ENCODE measurements around the gene DPP9. TPM values are rescaled to one million over a fixed set of nuclear protein-coding genes. Genes with fewer than 3 reads are reported as not detected.
"Not testable (repeated sequence)": the region's sequence is repeated elsewhere in the genome, so short reads cannot be mapped to it uniquely, and the experiment has no call there.

DPP9 gene
- total and polyA plus RNA-seq, 2 of the 4 experiments (the other 2 are of a cell fraction) = 12.4 to 33.0 TPM

DNA sequence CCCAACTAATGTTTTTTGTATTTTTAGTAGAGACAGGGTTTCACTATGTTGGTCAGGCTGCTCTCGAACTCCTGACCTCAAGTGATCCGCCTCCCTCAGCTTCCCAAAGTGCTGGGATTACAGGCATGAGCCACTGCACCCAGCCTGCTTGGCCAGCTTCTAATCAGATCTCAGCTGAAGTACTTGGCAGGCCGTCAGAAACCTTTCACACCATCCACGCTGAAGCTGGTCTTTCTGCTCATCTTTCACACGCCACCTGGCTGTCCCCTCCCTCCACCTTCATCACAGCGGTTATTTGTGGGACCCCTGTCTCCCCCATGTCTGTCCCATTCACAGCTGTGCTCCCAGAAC, 8.5 kb downstream of the DPP9 start:
- H4K20me1 ChIP-seq (ENCODE audit: insufficient read depth, low read length); H2AK9ac ChIP-seq (replicated peaks; ENCODE audit: low read depth, low read length, poor library complexity); H3K9ac ChIP-seq (ENCODE audit: low read depth, low read length); dilution Hi-C loops (cut with HindIII; ENCODE audit: low sequenced_read_pairs, unreplicated experiment); H3K27me3 ChIP-seq (ENCODE audit: control insufficient read depth, insufficient read depth, low read length); ATAC-seq (ENCODE audit: low read depth); H3K4me3 ChIP-seq (ENCODE audit: insufficient read depth, low read depth, low read length); H3K4ac ChIP-seq (ENCODE audit: low read depth, low read length); H4K91ac ChIP-seq (ENCODE audit: insufficient read depth, low read depth, low read length); intact Hi-C loops (cut with micrococcal nuclease); H3K23ac ChIP-seq (ENCODE audit: low read depth, low read length); H2BK20ac ChIP-seq (ENCODE audit: low read depth, low read length); H3K9me1 ChIP-seq (ENCODE audit: insufficient read depth, low read length); in situ Hi-C loops (cut with MboI; ENCODE audit: low sequenced_read_pairs); H3K56ac ChIP-seq (ENCODE audit: extremely low read depth, insufficient read depth, low read length); CTCF ChIA-PET; POLR2A ChIA-PET (ENCODE audit: unreplicated experiment); BruUV-seq (replicated peaks); H3K18ac ChIP-seq (ENCODE audit: low read depth, low read length); H2AFZ ChIP-seq (replicated peaks; ENCODE audit: low read length, poor library complexity); H4K8ac ChIP-seq (ENCODE audit: low read depth in 2 of 2, low read length in 2 of 2); H3K14ac ChIP-seq (replicated peaks; ENCODE audit: low read depth, low read length); H3K4me2 ChIP-seq (ENCODE audit: low read depth, low read length); DNase-seq; H3K9me3 ChIP-seq (ENCODE audit: control insufficient read depth, insufficient read depth, low read length); H3K27ac ChIP-seq (ENCODE audit: insufficient read depth, low read length); H2BK15ac ChIP-seq (ENCODE audit: low read depth, low read length); H2BK120ac ChIP-seq (ENCODE audit: low read depth, low read length): not testable (repeated sequence)
- H2BK5ac ChIP-seq (ENCODE audit: low read depth, low read length, poor library complexity, severe bottlenecking) = peak overlapping the region; percentile 7
- peaks cover 23 to 85% of the 10 kb centered on the region in 2 experiments for H3K79me1 ChIP-seq (ENCODE audit: low read depth in 1 of 2, low read length in 2 of 2)
- H4K5ac ChIP-seq (ENCODE audit: low read depth, low read length) = 0 out of 2 replicates have a peak overlapping the region, but pooled peaks have one; percentile 43
- H2AK5ac ChIP-seq (ENCODE audit: low read depth, low read length) = peak overlapping the region; percentile 58; the same call in 1 of the 2 replicates
- H3K36me3 ChIP-seq (ENCODE audit: control insufficient read depth, insufficient read depth, low read length) = peaks cover 77% of the 10 kb centered on the region
- 87% methylated on average over 3 of the region's 6 CpGs; no CpG with 5 or more reads in 1 of the 2 experiments for WGBS, 2 experiments (ENCODE audit: extremely low coverage in 2 of 2, insufficient read length in 1 of 2)
- peaks cover 14% of the 10 kb centered on the region for H3K4me1 ChIP-seq (ENCODE audit: control insufficient read depth, insufficient read depth, low read length)

Measured in IMR-90 (cell line).